NCI-H1436 treated with DMSO at 0.1 percent for 48 hours (cell line): ENCODE results near the gene ZBTB2.
"Not testable (repeated sequence)": the region's sequence is repeated elsewhere in the genome, so short reads cannot be mapped to it uniquely, and the experiment has no call there.

Experiments
- DNase-seq: peaks from one replicate; lab custom pipeline; 2025; lab: John Stamatoyannopoulos, UW

ZBTB2 gene

GRCh38 chr6:151370509-151371078, 20.8 kb downstream of the ZBTB2 start:
- no peak for DNase-seq

DNA sequence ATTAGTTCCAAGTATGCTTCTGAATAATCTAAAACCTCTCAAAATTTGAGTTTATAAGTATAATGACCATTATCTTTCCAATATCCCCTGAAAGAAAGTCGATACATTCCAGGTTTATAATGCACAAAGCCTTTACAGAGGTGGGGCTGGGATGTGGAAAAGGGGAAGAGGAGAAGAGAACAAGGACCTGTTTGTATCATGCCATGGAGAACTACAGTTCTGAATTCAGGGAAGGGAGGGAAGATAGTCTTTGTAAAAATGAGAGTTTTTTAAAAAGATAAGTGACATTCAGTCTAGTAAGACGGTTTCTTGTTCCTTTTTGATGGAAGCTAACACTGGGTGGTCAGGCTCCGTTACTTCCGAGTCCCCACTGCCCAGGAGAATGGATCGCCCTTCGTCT, 26.1 kb downstream of the ZBTB2 start:
- DNase-seq, result no peak

DNA sequence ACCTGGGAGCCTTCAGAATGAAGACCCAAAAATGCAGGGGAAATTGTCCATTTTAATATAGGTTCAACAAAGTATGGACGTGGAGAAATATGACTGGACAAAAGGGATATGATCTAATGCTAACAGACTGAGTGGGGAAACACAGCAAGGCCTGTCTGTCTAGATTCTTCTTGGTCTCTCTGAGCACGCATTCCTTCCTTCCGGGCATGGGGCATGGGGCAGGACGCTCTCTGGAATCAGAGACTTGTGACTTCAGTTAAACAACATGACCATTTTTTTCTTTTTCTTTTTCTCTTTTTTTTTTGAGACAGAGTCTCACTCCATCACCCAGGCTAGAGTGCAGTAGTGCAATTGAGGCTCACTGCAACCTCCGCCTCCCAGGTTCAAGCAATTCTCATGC, 31.9 kb downstream of the ZBTB2 start:
- no peak for DNase-seq

- no peak for DNase-seq
Measured at GRCh38 chr6:151358475-151358874, 32.9 kb downstream of the ZBTB2 start.

- DNase-seq, result no peak
Measured at GRCh38 chr6:151357758-151358436, 33.5 kb downstream of the ZBTB2 start.

DNA sequence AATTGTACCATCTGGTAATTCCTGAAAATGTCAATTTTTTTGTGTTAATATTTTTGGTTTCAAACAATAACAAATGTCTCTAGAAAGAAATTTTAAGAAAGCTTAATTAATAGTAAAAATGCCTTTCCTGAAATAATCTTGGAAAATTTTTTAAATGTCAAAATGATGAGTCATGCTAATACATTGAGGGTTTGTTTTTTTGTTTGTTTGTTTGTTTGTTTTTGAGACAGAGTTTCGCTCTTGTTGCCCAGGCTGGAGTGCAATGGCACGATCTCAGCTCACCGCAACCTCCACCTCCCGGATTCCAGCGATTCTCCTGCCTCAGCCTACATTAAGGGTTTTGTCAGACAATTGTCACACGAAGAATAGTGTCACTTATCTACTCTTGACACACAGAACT, 34.4 kb downstream of the ZBTB2 start:
- not testable (repeated sequence) for DNase-seq

GRCh38 chr6:151353795-151354194, 37.6 kb downstream of the ZBTB2 start:
- DNase-seq, result no peak

DNA sequence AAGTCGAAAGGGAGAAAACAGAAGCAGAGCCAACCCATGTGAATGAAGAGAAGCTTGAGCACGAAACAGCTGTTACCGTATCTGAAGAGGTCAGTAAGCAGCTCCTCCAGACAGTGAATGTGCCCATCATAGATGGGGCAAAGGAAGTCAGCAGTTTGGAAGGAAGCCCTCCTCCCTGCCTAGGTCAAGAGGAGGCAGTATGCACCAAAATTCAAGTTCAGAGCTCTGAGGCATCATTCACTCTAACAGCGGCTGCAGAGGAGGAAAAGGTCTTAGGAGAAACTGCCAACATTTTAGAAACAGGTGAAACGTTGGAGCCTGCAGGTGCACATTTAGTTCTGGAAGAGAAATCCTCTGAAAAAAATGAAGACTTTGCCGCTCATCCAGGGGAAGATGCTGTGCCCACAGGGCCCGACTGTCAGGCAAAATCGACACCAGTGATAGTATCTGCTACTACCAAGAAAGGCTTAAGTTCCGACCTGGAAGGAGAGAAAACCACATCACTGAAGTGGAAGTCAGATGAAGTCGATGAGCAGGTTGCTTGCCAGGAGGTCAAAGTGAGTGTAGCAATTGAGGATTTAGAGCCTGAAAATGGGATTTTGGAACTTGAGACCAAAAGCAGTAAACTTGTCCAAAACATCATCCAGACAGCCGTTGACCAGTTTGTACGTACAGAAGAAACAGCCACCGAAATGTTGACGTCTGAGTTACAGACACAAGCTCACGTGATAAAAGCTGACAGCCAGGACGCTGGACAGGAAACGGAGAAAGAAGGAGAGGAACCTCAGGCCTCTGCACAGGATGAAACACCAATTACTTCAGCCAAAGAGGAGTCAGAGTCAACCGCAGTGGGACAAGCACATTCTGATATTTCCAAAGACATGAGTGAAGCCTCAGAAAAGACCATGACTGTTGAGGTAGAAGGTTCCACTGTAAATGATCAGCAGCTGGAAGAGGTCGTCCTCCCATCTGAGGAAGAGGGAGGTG, 38.7 kb downstream of the ZBTB2 start:
- DNase-seq, result no peak

DNA sequence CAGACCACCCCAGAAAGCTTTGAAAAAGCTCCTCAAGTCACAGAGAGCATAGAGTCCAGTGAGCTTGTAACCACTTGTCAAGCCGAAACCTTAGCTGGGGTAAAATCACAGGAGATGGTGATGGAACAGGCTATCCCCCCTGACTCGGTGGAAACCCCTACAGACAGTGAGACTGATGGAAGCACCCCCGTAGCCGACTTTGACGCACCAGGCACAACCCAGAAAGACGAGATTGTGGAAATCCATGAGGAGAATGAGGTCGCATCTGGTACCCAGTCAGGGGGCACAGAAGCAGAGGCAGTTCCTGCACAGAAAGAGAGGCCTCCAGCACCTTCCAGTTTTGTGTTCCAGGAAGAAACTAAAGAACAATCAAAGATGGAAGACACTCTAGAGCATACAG, 39.6 kb downstream of the ZBTB2 start:
- no peak for DNase-seq

- no peak for DNase-seq
Measured at GRCh38 chr6:151351146-151351700, 40.1 kb downstream of the ZBTB2 start.

- no peak for DNase-seq
Measured at GRCh38 chr6:151350442-151351145, 40.8 kb downstream of the ZBTB2 start.

DNA sequence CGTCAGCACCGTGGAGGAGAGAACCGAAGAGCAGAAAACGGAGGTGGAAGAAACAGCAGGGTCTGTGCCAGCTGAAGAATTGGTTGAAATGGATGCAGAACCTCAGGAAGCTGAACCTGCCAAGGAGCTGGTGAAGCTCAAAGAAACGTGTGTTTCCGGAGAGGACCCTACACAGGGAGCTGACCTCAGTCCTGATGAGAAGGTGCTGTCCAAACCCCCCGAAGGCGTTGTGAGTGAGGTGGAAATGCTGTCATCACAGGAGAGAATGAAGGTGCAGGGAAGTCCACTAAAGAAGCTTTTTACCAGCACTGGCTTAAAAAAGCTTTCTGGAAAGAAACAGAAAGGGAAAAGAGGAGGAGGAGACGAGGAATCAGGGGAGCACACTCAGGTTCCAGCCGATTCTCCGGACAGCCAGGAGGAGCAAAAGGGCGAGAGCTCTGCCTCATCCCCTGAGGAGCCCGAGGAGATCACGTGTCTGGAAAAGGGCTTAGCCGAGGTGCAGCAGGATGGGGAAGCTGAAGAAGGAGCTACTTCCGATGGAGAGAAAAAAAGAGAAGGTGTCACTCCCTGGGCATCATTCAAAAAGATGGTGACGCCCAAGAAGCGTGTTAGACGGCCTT, 41.6 kb downstream of the ZBTB2 start:
- no peak for DNase-seq

DNA sequence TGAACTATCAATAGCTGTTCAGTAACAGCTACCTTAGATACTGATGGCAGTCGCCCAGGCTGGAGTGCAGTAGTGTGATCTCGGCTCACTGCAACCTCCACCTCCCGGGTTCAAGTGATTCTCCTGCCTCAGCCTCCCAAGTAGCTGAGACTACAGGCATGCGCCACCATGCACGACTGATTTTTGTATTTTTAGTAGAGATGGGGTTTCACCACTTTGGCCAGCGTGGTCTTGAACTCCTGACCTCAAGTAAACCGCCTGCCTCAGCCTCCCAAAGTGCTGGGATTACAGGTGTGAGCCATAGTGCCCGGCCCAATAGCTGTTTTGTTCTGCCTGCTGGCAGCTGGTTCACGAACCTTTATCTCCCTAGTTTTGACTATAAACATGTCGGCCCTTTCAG, 48.6 kb downstream of the ZBTB2 start:
- DNase-seq, result not testable (repeated sequence)

- DNase-seq, result no peak
Measured at GRCh38 chr6:151341476-151342195, 49.7 kb downstream of the ZBTB2 start.

DNA sequence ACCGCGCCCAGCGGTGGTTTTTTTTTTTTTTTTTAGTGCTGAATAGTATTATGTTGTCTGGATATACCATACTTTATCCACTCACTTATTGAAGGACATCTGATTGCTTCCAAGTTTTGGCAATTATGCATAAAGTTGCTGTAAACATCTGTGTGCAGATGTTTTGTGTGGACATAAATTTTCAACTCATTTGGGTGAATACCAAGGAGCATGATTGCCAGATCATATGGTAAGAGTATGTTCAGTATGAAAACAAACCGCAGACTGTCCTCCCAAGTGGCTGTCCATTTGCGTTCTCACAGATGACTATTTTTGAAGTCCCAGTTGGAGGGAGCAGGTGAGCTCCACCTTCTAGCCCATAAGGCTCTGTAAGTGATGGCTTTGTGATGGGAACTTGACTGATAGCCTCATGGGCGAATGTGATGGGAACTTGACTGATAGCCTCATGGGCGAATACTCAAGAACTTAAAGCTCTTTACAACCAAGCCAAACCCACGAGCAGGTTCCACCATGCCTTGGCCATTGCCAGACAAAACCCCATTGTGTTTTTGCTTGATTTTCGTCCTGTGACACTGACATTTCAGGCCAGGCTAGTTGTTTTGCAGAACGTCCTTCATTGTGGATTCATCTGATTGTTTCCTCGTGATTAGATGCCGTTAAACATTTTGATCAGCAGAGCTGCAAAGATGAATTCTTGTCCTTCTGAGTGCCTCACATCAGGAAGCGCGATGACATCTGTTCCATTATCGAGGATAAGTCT, 51.0 kb downstream of the ZBTB2 start:
- DNase-seq, result no peak

GRCh38 chr6:151339369-151339768, 52.0 kb downstream of the ZBTB2 start:
- DNase-seq, result no peak

DNA sequence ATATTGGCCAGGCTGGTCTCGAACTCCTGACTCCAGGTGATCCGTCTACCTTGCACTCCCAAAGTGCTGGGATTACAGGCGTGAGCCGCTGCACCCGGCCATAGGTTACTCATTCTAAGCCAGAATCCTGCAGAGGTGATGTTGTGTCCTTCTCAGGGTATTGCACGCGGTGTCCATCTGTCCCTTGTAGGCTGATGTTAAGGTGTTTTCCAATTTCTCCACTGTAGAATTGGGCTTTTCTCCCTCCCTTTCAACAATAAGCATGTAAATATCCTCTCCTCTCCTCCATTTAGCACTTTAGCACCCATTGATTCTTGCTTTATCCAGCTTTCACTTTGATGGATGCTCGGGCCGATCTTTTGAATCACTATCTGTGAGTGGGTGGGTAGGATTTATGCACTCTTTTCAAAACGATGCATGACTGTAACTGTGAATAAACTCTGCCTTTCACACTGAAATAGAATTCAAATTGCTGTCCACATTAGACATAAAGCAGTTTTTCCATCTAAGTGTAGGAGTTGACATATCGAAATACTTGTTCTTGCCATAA, 52.6 kb downstream of the ZBTB2 start:
- no peak for DNase-seq

GRCh38 chr6:151335930-151336329, 55.4 kb downstream of the ZBTB2 start:
- DNase-seq, result no peak

GRCh38 chr6:151330130-151330696, 61.1 kb downstream of the ZBTB2 start:
- DNase-seq, result no peak
